SU-DHL-6 (cell line): ENCODE results near the gene ST8SIA2.

Source experiments
- H2AFZ ChIP-seq: fragments of 200-600 bp; sonication (generic); 2 replicates; pipeline ENCODE4 v1.6.1; 2014; ENCODE audit warnings: low read depth, mild to moderate bottlenecking, moderate library complexity, mixed read lengths, antibody characterized with exemption, low read length; ENCODE audit not compliant: severe bottlenecking
- H3F3A ChIP-seq: fragments of 200-600 bp; shearing (Covaris generic); 2 replicates; pipeline ENCODE4 v1.6.0; 2016; ENCODE audit warnings: antibody characterized with exemption, mild to moderate bottlenecking; ENCODE audit not compliant: insufficient read depth
- H3K27ac ChIP-seq: fragments of 200-600 bp; sonication (generic); 2 replicates; pipeline ENCODE4 v1.5.1; 2016; ENCODE audit warnings: low read depth, mild to moderate bottlenecking, low read length, moderate library complexity, mixed read lengths
- H3K27me3 ChIP-seq: fragments of 200-600 bp; sonication (generic), shearing (Covaris generic); 2 replicates; pipeline ENCODE4 v1.6.0; 2014; ENCODE audit warnings: mild to moderate bottlenecking, low read length
- H3K36me3 ChIP-seq: fragments of 200-600 bp; sonication (generic); 2 replicates; pipeline ENCODE4 v1.6.1; 2014; ENCODE audit warnings: mild to moderate bottlenecking, low read length, mixed read lengths
- H3K4me2 ChIP-seq: fragments of 300-600, 200-600 bp; shearing (Covaris generic), sonication (generic); 2 replicates; pipeline ENCODE4 v1.6.0; 2014; ENCODE audit warnings: low read length, low read depth, mild to moderate bottlenecking; ENCODE audit not compliant: poor library complexity, severe bottlenecking
- H3K4me3 ChIP-seq: fragments of 200-600 bp; sonication (generic); 2 replicates; pipeline ENCODE4 v1.5.1; 2014; ENCODE audit warnings: antibody characterized with exemption, low read length, mild to moderate bottlenecking, mixed read lengths; ENCODE audit not compliant: insufficient read depth, poor library complexity, severe bottlenecking
- H3K79me2 ChIP-seq: fragments of 200-600 bp; sonication (generic); 2 replicates; pipeline ENCODE4 v1.6.1; 2014; ENCODE audit warnings: mild to moderate bottlenecking, low read length, moderate library complexity; ENCODE audit not compliant: insufficient read depth
- H3K9ac ChIP-seq: fragments of 200-600 bp; sonication (generic); 2 replicates; pipeline ENCODE4 v1.7.0; 2014; ENCODE audit warnings: mild to moderate bottlenecking, low read length
- H3K9me2 ChIP-seq: fragments of 200-600 bp; sonication (generic); replicated peaks from 2 replicates; pipeline ENCODE4 v1.6.1; 2014; ENCODE audit warnings: low read length; ENCODE audit not compliant: insufficient read depth
- H3K9me3 ChIP-seq: fragments of 200-600 bp; sonication (generic); 2 replicates; pipeline ENCODE4 v1.6.1; 2014; ENCODE audit warnings: low read length, mixed read lengths; ENCODE audit not compliant: insufficient read depth
- H4K20me1 ChIP-seq: fragments of 200-600 bp; sonication (generic); 2 replicates; pipeline ENCODE4 v1.6.1; 2014; ENCODE audit warnings: low read depth, mild to moderate bottlenecking, antibody characterized with exemption, low read length, moderate library complexity, mixed read lengths
- CTCF ChIP-seq: fragments of 200-600 bp; sonication (generic); IDR thresholded peaks from one replicate; pipeline ENCODE4 v1.5.1; 2017; ENCODE audit warnings: antibody characterized with exemption, mild to moderate bottlenecking, low read length, moderate library complexity; ENCODE audit not compliant: insufficient read depth, poor library complexity, severe bottlenecking
- EZH2phosphoT487 ChIP-seq: fragments of 200-600 bp; sonication (generic), shearing (Covaris generic); conservative IDR thresholded peaks from 2 replicates; pipeline ENCODE4 v1.6.1; 2018; ENCODE audit warnings: mild to moderate bottlenecking, antibody characterized with exemption, low read length, moderate library complexity, mixed read lengths

ST8SIA2 gene

GRCh38 chr15:92394309-92395097, 822 bp downstream of the ST8SIA2 start:
- TF ChIP-seq EZH2phosphoT487 (no peak), CTCF (no peak)
- Histone ChIP-seq H3K4me2 (no peak overlapping the region), H3K27ac (no peak overlapping the region), H3K9me3 (no peaks in the 10 kb centered on the region), H3K4me3 (no peak overlapping the region), H3K36me3 (no peaks in the 10 kb centered on the region), H3K9me2 (no peaks in the 10 kb centered on the region), H4K20me1 (no peaks in the 10 kb centered on the region), H2AFZ (no peak overlapping the region), H3K79me2 (no peaks in the 10 kb centered on the region), H3F3A (no peaks in the 10 kb centered on the region), H3K9ac (no peak overlapping the region), H3K27me3 (peaks cover 5% of the 10 kb centered on the region; the same call in 1 of the 2 replicates)

- Histone ChIP-seq H4K20me1 (no peaks in the 10 kb centered on the region), H3K36me3 (no peaks in the 10 kb centered on the region), H3K79me2 (no peaks in the 10 kb centered on the region), H3F3A (no peaks in the 10 kb centered on the region), H3K9me3 (no peaks in the 10 kb centered on the region), H3K27me3 (no peaks in the 10 kb centered on the region), H3K27ac (no peak overlapping the region), H3K9ac (no peak overlapping the region), H3K4me3 (no peak overlapping the region), H3K9me2 (no peaks in the 10 kb centered on the region), H3K4me2 (no peak overlapping the region), H2AFZ (no peak overlapping the region)
- TF ChIP-seq CTCF (no peak), EZH2phosphoT487 (no peak)
Observed at GRCh38 chr15:92395098-92395635, 1.5 kb downstream of the ST8SIA2 start.

- Histone ChIP-seq H3K27me3 (no peaks in the 10 kb centered on the region), H3K79me2 (no peaks in the 10 kb centered on the region), H2AFZ (no peak overlapping the region)
Observed at GRCh38 chr15:92399271-92399950, 5.7 kb downstream of the ST8SIA2 start.

More at GRCh38 chr15:92399271-92399950, 5.7 kb downstream of the ST8SIA2 start:
- H3F3A ChIP-seq, result no peaks in the 10 kb centered on the region
- H3K9ac ChIP-seq, result no peak overlapping the region
- no peaks in the 10 kb centered on the region for H3K9me2 ChIP-seq
- H3K4me3 ChIP-seq, result no peak overlapping the region
- H4K20me1 ChIP-seq, result no peaks in the 10 kb centered on the region
- H3K4me2 ChIP-seq, result no peak overlapping the region
- TF ChIP-seq EZH2phosphoT487 (no peak), CTCF (no peak)
- no peaks in the 10 kb centered on the region for H3K36me3 ChIP-seq
- no peak overlapping the region for H3K27ac ChIP-seq
- H3K9me3 ChIP-seq, result no peaks in the 10 kb centered on the region
